CD4-positive, alpha-beta T cell treated with Interleukin-17A for 4 hours (primary cell): ENCODE measurements around the gene RPS21.

ENCODE experiments used
- DNase-seq: peaks from one replicate; pipeline ENCODE4 v3.0.0-alpha.2; 2020; ENCODE audit warnings: mixed read lengths

The RPS21 gene

GRCh38 chr20:62428396-62429295, 41.7 kb downstream of the RPS21 start:
- no peak for DNase-seq

DNA sequence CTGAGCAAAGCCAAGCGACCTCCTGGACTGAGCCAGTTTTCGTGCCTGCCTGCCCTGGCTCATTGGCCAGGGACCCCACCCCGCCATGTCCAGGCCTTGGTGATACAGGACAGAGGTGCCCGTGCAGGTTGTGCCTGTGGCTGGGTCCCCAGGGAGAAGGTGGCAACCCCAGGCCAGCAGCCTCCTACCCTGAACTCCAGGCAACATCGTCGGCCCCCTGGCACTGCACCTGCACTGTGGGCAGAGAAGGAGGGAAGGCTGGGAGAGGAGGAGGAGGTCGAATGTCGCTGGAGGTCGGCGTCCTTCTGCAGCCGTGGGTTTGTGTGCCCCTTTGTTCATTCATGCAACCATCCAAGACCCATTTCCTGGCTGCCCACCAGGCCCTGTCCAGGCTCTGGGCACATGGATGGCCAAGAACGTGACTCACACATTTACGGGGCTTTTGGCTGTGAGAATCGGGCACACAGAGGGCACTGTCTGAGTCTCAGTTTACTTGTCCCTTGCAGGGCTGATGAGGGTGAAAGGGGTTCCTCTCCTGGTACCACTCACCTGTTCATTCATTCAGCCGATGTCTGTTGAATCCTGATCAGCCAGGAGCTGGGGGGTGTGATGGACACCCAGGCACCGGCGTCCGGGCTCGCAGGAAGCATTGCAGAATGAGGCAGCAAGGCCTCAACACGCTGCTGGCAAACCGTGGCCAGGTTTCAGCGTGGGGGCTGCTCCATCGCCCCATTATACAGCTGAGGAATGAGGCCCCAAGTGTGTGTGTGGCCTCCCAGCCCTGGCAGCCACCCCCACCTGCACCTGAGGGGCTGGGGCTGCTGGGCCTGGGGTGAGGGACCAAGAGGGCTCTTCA, 42.8 kb downstream of the RPS21 start:
- no peak for DNase-seq

GRCh38 chr20:62430311-62430853, 43.5 kb downstream of the RPS21 start:
- no peak for DNase-seq

DNA sequence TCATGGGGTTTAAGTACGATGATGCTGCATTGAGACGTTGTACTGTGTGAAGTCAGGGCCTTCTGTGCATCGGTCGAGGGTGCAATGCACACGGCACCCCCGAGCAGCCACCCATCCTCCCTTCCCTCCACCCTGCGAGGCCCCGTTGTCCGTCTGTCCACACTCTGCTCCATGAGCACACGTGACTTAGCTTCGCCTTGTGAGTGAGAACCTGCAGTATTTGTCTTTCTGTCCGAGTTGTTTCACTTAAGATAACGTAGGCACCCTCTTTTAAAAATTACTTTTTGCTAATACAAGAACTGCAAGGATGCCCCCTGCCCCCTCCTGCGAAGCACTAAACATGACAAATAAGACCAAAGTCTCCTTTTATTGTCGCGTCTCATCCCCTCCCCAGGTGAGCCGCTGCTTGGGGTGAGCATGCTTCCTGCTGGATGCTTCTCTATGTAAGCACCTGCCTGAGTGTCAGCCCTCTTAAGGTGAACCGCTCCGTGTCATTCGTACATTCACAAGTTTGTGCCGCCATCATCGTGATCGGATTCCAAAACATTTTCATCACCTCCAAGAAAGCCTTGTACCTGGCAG, 44.1 kb downstream of the RPS21 start:
- DNase-seq: no peak

GRCh38 chr20:62433658-62434497, 47.0 kb downstream of the RPS21 start:
- no peak for DNase-seq

DNA sequence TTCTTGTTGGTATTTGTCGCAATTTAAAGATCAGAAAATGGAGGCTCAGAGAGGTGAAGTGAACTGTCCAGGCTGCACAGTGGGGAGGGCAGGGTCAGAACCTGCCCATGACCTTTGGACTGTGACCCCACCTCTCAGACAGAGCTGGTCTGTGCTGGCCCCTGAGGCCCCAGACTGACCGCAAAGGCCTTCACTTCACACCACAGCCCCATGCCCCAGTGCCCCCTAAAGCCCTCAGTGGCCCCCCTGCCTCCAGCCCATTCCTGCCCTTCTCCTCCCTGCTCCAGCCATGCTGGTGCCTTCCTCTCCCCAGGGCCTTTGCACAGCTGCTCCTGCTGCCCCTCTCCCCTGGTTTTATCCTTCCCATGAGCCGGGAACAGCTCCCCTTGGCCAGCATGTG, 49.8 kb downstream of the RPS21 start:
- no peak for DNase-seq

GRCh38 chr20:62437496-62437895, 50.6 kb downstream of the RPS21 start:
- DNase-seq: no peak

DNA sequence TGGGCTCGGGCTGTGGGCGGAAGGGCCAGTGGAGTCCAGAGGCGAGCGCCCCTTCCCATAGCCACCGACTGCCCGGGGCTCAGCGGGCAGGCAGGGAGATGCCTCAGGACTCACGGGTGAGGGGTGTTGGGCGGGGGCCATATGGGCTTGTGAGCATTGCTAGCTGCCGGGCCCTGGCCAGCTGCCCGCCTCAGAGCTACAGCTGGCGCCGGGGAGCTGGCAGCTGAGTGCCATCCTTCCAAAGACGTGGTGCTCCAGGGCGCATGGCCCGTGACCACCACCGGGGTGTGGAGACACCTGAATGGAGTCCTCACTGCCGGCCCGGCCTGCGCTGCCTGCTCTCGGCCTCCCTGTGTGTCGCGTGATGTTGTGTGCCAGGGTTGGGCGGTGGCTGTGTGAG, 51.0 kb downstream of the RPS21 start:
- no peak for DNase-seq
